Forelimb muscle (tissue), 1 donor: Measurements from ENCODE around the gene L1CAM. TPM values are rescaled to one million over a fixed set of nuclear protein-coding genes. Genes with fewer than 3 reads are reported as not detected.
A peak's percentile ranks its signal among the peaks of the same experiment; 100 is the strongest.

Experiments
- DNase-seq: peaks from one replicate; pipeline ENCODE4 v3.0.0-alpha.2; 2013; ENCODE audit warnings: low read depth
- polyA plus RNA-seq: library from polyadenylated mRNA; unstranded; fragments of 120-200 nt; gene quantifications from one replicate; pipeline ENCODE4 v1.2.1, GENCODE V29; 2013; ENCODE audit not compliant: insufficient read length

L1CAM gene
- polyA plus RNA-seq, 1 donor: 1.9 TPM

GRCh38 chrX:153902385-153902784 lies 16.4 kb upstream of the L1CAM start:
- no peak for DNase-seq

GRCh38 chrX:153901753-153902140 lies 15.8 kb upstream of the L1CAM start:
- DNase-seq: no peak

GRCh38 chrX:153900831-153901752 lies 15.1 kb upstream of the L1CAM start:
- peak; percentile 44 for DNase-seq

GRCh38 chrX:153897899-153898298 lies 11.9 kb upstream of the L1CAM start:
- no peak for DNase-seq

GRCh38 chrX:153889123-153889522 lies 3.1 kb upstream of the L1CAM start:
- DNase-seq: no peak

- DNase-seq: no peak
Observed at GRCh38 chrX:153888344-153888743, 2.4 kb upstream of the L1CAM start.

GRCh38 chrX:153887385-153887784 lies 1.4 kb upstream of the L1CAM start:
- DNase-seq: no peak

GRCh38 chrX:153886915-153887314 lies 942 bp upstream of the L1CAM start:
- no peak for DNase-seq

- DNase-seq: no peak
Observed at GRCh38 chrX:153885208-153885787, 675 bp downstream of the L1CAM start.

GRCh38 chrX:153884590-153884989 lies 1.4 kb downstream of the L1CAM start:
- DNase-seq: no peak

- no peak for DNase-seq
Observed at GRCh38 chrX:153884136-153884535, 1.8 kb downstream of the L1CAM start.

GRCh38 chrX:153883163-153883843 lies 2.7 kb downstream of the L1CAM start:
- no peak for DNase-seq

GRCh38 chrX:153882557-153882956 lies 3.4 kb downstream of the L1CAM start:
- DNase-seq: no peak

GRCh38 chrX:153882086-153882498 lies 3.9 kb downstream of the L1CAM start:
- DNase-seq: no peak

GRCh38 chrX:153881281-153881680 lies 4.7 kb downstream of the L1CAM start:
- no peak for DNase-seq

GRCh38 chrX:153880440-153880815 lies 5.5 kb downstream of the L1CAM start:
- no peak for DNase-seq

GRCh38 chrX:153879741-153880439 lies 6.1 kb downstream of the L1CAM start:
- DNase-seq: no peak

- DNase-seq: no peak
Observed at GRCh38 chrX:153878969-153879653, 6.9 kb downstream of the L1CAM start.

GRCh38 chrX:153878345-153878744 lies 7.6 kb downstream of the L1CAM start:
- no peak for DNase-seq

GRCh38 chrX:153877571-153878261 lies 8.3 kb downstream of the L1CAM start:
- no peak for DNase-seq

GRCh38 chrX:153876112-153876491 lies 9.9 kb downstream of the L1CAM start:
- no peak for DNase-seq
